Skeletal muscle tissue (tissue), 4 donors: ENCODE results near the gene RAVER2. TPM values are rescaled to one million over a fixed set of nuclear protein-coding genes. Genes with fewer than 3 reads are reported as not detected.

ENCODE experiments used
- H3K27ac ChIP-seq: one replicate; pipeline ENCODE4 v1.7.0; 2013; ENCODE audit warnings: mild to moderate bottlenecking, low read depth, low read length, inconsistent platforms
- H3K27me3 ChIP-seq, 3 donors: one replicate each; pipeline ENCODE4 v1.7.0; 2013; ENCODE audit warnings: low read length in 3 of 3; ENCODE audit not compliant: control insufficient read depth in 3 of 3, insufficient read depth in 3 of 3
- H3K36me3 ChIP-seq, 3 donors: one replicate each; pipeline ENCODE4 v1.7.0; 2013; ENCODE audit warnings: low read length in 3 of 3; ENCODE audit not compliant: control insufficient read depth in 3 of 3, insufficient read depth in 3 of 3
- H3K4me1 ChIP-seq, 3 donors: one replicate each; pipeline ENCODE4 v1.7.0; 2013; ENCODE audit warnings: low read length in 3 of 3, mild to moderate bottlenecking in 3 of 3; ENCODE audit not compliant: control insufficient read depth in 3 of 3, insufficient read depth in 3 of 3
- H3K4me3 ChIP-seq, 3 donors: one replicate each; pipeline ENCODE4 v1.7.0; 2013; ENCODE audit warnings: low read length in 3 of 3
- H3K9ac ChIP-seq, 3 donors: one replicate each; pipeline ENCODE4 v1.7.0; 2013; ENCODE audit warnings: low read length in 3 of 3, mild to moderate bottlenecking in 3 of 3, moderate library complexity in 2 of 3, low read depth in 1 of 3
- H3K9me3 ChIP-seq, 3 donors: one replicate each; pipeline ENCODE4 v1.7.0; 2013; ENCODE audit warnings: low read length in 3 of 3; ENCODE audit not compliant: control insufficient read depth in 3 of 3
- total RNA-seq: library from RNA; depleted of rRNA; stranded (reverse); fragments of >200 nt; gene quantifications from one replicate; pipeline ENCODE4 v1.2.3, GENCODE V29; 2014
- donor health status: Osteomylitis.

Gene RAVER2
- total RNA-seq, 1 donor from 2014 or later, result 15.7 TPM

- Histone ChIP-seq H3K4me3 (no peak overlapping the region), H3K27me3 (no peaks in the 10 kb centered on the region), H3K9me3 (no peaks in the 10 kb centered on the region), H3K9ac (no peak overlapping the region), H3K27ac (no peak overlapping the region), H3K4me1 (no peaks in the 10 kb centered on the region), H3K36me3 (peaks cover 74 to 92% (median 74%) of the 10 kb centered on the region in 3 donors)
Measured at GRCh38 chr1:64848136-64848535, 103.3 kb downstream of the RAVER2 start.

GRCh38 chr1:64848803-64849202 is 103.9 kb downstream of the RAVER2 start:
- Histone ChIP-seq H3K36me3 (peaks cover 74 to 91% (median 78%) of the 10 kb centered on the region in 3 donors), H3K27ac (no peak overlapping the region), H3K4me1 (no peaks in the 10 kb centered on the region), H3K9me3 (no peaks in the 10 kb centered on the region), H3K9ac (no peak overlapping the region), H3K27me3 (no peaks in the 10 kb centered on the region), H3K4me3 (no peak overlapping the region)

DNA sequence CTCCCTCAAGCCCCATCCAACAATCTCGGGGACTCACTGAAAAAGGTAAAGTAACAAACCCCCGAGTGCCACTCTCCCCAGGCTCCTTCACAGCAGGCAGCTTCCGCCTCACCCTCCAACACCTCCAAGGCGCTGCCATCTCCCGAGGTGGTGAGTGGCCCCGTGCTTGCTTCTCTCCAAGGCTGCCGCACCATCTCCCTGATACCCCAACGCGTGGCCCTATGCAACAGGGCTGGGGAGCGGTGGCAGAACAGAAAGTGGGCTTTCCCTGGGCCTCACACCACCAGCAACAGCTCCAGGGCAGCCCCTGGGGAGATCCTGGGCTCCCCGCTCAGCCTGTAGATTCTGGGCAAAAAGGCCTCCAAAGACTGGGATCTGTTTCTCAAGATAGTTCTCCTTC is 105.1 kb downstream of the RAVER2 start:
- Histone ChIP-seq H3K36me3 (peaks cover 74 to 90% (median 79%) of the 10 kb centered on the region in 3 donors), H3K9ac (no peak overlapping the region), H3K4me3 (no peak overlapping the region), H3K4me1 (no peaks in the 10 kb centered on the region), H3K27ac (no peak overlapping the region), H3K9me3 (no peaks in the 10 kb centered on the region), H3K27me3 (no peaks in the 10 kb centered on the region)

GRCh38 chr1:64850846-64851245 is 106.0 kb downstream of the RAVER2 start:
- H3K36me3 ChIP-seq, result peaks cover 74 to 88% (median 77%) of the 10 kb centered on the region in 3 donors
- H3K27ac ChIP-seq, result no peak overlapping the region
- H3K27me3 ChIP-seq, result no peaks in the 10 kb centered on the region
- no peaks in the 10 kb centered on the region for H3K9me3 ChIP-seq
- no peaks in the 10 kb centered on the region for H3K4me1 ChIP-seq
- no peak overlapping the region for H3K4me3 ChIP-seq
- no peak overlapping the region for H3K9ac ChIP-seq

DNA sequence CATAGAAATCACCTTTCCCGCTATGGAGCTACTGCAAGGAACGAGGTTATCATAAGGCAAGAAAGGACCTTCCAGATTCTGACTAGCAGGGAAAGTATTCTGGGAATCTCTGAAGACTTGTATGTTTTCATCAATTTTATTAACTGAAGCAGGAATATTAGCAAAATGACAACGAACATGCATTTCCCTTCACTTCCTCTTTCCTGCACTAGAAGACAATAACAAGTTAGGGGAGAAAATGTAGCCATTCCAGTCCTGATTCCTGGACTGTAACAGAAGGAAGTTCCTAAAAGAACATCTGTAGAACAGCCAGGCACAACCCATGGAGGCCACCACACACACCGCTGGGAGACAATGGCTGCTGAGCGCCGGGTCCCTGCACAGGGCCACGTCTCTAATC is 106.8 kb downstream of the RAVER2 start:
- no peak overlapping the region for H3K9ac ChIP-seq
- no peaks in the 10 kb centered on the region for H3K9me3 ChIP-seq
- no peak overlapping the region for H3K27ac ChIP-seq
- H3K4me3 ChIP-seq, result no peak overlapping the region
- peaks cover 73 to 86% (median 74%) of the 10 kb centered on the region in 3 donors for H3K36me3 ChIP-seq
- H3K27me3 ChIP-seq, result no peaks in the 10 kb centered on the region
- H3K4me1 ChIP-seq, result peaks cover 0 to 2% (median 0%) of the 10 kb centered on the region in 3 donors

DNA sequence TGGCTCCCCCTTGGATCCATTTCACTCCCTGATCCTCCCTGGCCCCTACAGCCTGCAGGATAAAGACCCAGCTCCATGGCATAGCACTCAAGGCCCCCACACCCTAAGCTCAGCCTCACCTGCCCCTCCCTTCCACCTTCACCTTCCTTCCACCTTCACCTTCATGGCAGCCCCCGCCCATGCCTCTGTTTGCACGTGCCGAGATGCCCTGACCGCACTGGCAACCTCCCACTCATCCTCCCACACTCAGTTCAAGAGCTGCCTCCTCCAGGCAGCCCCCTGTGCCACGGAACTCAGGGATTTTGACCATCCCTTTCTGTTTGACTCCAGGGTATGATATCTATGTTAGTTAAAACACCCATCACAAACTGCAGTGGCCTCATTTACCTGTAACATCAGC is 109.8 kb downstream of the RAVER2 start:
- no peak overlapping the region for H3K27ac ChIP-seq
- H3K9ac ChIP-seq, result no peak overlapping the region
- no peaks in the 10 kb centered on the region for H3K9me3 ChIP-seq
- H3K27me3 ChIP-seq, result no peaks in the 10 kb centered on the region
- no peak overlapping the region for H3K4me3 ChIP-seq
- peaks cover 0 to 2% (median 0%) of the 10 kb centered on the region in 3 donors for H3K4me1 ChIP-seq
- H3K36me3 ChIP-seq, result peaks cover 76 to 85% (median 82%) of the 10 kb centered on the region in 3 donors

DNA sequence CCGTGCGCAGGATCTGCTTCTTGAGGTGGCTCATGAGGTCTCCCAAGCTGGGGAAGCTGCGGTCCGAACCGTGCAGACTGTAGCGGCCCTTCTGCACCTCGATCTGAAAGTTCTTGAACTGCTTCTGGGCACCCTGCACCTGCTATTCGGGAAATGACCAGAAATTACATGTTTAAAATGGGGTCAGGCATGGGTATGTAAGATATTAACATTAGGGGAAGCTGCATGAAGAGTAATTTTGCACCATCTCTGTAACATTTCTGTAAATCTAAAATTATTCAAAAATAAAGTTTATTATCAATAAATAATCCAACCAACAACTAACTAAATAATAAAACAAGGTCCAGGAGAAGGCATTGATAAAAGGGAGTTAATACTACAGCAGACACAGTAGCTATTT is 110.7 kb downstream of the RAVER2 start:
- Histone ChIP-seq H3K9ac (no peak overlapping the region), H3K4me3 (no peak overlapping the region), H3K4me1 (peaks cover 0 to 2% (median 0%) of the 10 kb centered on the region in 3 donors), H3K36me3 (peaks cover 74 to 82% (median 78%) of the 10 kb centered on the region in 3 donors), H3K27me3 (no peaks in the 10 kb centered on the region), H3K9me3 (no peaks in the 10 kb centered on the region), H3K27ac (no peak overlapping the region)

DNA sequence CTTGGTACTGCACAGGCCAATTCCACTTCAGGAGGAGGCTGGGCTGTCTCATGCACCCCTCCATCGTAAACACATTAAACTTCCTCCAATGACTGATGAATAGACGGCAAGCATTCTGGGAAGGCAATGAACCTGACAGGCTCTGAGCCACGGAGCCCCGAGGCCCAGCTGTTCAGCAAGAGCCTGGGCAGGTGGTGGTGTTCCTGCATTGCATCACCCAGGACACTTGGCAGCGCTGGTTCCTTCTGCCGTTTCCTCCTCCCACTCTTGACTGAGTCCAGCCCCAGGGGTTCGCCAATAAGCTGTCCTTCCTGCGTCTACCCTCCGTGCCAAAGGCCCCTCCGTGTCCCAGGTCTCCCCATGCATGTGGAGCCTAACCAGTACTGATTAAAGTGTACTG is 111.7 kb downstream of the RAVER2 start:
- Histone ChIP-seq H3K27ac (no peak overlapping the region), H3K36me3 (peaks cover 72 to 77% (median 72%) of the 10 kb centered on the region in 3 donors)

GRCh38 chr1:64857347-64857746 is 112.5 kb downstream of the RAVER2 start:
- H3K9ac ChIP-seq, result no peak overlapping the region
- no peaks in the 10 kb centered on the region for H3K27me3 ChIP-seq
- peaks cover 0 to 2% (median 0%) of the 10 kb centered on the region in 3 donors for H3K4me1 ChIP-seq
- H3K36me3 ChIP-seq, result peaks cover 70 to 77% (median 71%) of the 10 kb centered on the region in 3 donors
- no peak overlapping the region for H3K27ac ChIP-seq
- no peak overlapping the region for H3K4me3 ChIP-seq
- H3K9me3 ChIP-seq, result no peaks in the 10 kb centered on the region

More for the DNA sequence above, 111.7 kb downstream of the RAVER2 start:
- Histone ChIP-seq H3K9ac (no peak overlapping the region), H3K9me3 (no peaks in the 10 kb centered on the region), H3K27me3 (no peaks in the 10 kb centered on the region), H3K4me1 (peaks cover 0 to 2% (median 0%) of the 10 kb centered on the region in 3 donors), H3K4me3 (no peak overlapping the region)

GRCh38 chr1:64861611-64862010 is 116.7 kb downstream of the RAVER2 start:
- no peak overlapping the region for H3K27ac ChIP-seq
- no peak overlapping the region for H3K4me3 ChIP-seq
- peaks cover 44 to 54% (median 49%) of the 10 kb centered on the region in 3 donors for H3K36me3 ChIP-seq
- H3K27me3 ChIP-seq, result no peaks in the 10 kb centered on the region
- H3K9me3 ChIP-seq, result no peaks in the 10 kb centered on the region
- H3K9ac ChIP-seq, result no peak overlapping the region
- peaks cover 0 to 4% (median 3%) of the 10 kb centered on the region in 3 donors for H3K4me1 ChIP-seq
